Esophagus muscularis mucosa (tissue), 4 donors: Measurements from ENCODE around the gene FHIP1B.

Source experiments
- CTCF ChIP-seq, 3 experiments: fragments of 200-600 bp in 2 of 3; fragments of 450-650 bp in 1 of 3; sonication (generic) in 2 of 3; IDR thresholded peaks; one replicate each; pipeline ENCODE4 v1.5.1; 2017 to 2019; ENCODE audit warnings: antibody characterized with exemption in 3 of 3, mild to moderate bottlenecking in 2 of 3, moderate library complexity in 1 of 3
- EP300 ChIP-seq: sonication (generic); formaldehyde crosslinking; IDR thresholded peaks from one replicate; pipeline ENCODE4 v1.6.1; 2017; ENCODE audit warnings: antibody characterized with exemption
- POLR2A ChIP-seq: fragments of 450-650 bp; IDR thresholded peaks from one replicate; pipeline ENCODE4 v1.6.1; 2017; ENCODE audit warnings: antibody characterized with exemption, moderate library complexity, mild to moderate bottlenecking, low read depth

- TF ChIP-seq CTCF (IDR thresholded peaks at IDR 0.05) (no peak), POLR2A (no peak), EP300 (no peak)
Measured at GRCh38 chr11:6191742-6192141, 42.7 kb downstream of the FHIP1B start.
